ENCODE results near the gene IL3.
"Not testable (repeated sequence)": the region's sequence is repeated elsewhere in the genome, so short reads cannot be mapped to it uniquely, and the experiment has no call there.

The IL3 gene

DNA sequence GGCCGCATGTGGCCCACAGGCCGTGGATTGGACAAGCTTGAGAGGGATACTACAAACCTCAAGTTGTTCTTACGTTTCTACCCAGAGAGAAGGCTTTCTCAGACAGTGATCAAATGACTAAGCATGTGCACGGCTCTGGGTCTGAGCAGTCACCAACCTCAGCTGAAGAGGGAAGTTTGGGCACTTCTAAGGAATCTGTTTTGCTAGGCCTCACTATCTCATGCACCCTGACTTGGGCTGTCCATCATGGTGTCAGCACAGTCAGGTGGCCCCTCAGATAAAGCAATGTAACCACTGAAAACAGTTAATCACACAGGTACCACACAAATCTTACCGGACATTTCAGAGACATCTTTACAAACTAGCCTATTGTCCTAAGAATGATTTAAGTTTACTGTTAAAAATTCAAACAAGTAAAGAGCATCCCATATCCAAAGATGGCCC, 37.7 kb downstream of the IL3 start:
- DNase-seq, result no peak

GRCh38 chr5:132098621-132099020, 38.2 kb downstream of the IL3 start:
- no peak for DNase-seq

- DNase-seq, result peak; percentile 3
Observed at GRCh38 chr5:132099076-132099748, 38.8 kb downstream of the IL3 start.

GRCh38 chr5:132099905-132100304, 39.5 kb downstream of the IL3 start:
- no peak for DNase-seq

- no peak for DNase-seq
Observed at GRCh38 chr5:132100672-132101261, 40.3 kb downstream of the IL3 start.

GRCh38 chr5:132101385-132101880, 41.0 kb downstream of the IL3 start:
- DNase-seq, result no peak

DNA sequence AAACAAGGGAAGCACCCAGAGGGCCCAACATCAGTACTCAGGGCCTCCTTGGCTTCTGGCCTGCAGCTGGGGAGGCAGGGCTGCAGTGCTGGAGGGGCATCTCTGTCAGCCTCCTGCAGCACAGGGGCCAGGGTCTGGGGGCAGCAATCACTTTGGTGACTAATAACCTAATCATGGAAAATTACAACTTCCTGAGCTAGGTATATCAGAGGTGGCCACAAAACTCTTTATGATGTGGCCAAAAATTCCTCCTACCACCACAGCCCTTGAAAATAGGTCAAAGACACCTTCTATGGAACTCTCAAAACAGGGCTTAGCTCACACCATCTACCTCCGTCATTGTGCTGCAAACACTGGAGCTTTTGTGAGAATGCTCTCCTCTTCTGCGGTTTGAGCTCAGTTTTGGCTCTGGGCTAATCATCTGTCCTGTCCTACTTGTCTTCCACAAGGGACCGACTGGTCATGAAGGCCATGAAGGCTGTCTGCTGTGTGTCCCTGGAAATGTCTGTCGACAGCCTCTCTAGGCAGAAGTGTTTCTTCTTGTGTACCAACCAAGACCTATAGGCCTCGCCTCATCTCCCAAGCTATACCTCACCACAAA, 41.7 kb downstream of the IL3 start:
- DNase-seq, result no peak

DNA sequence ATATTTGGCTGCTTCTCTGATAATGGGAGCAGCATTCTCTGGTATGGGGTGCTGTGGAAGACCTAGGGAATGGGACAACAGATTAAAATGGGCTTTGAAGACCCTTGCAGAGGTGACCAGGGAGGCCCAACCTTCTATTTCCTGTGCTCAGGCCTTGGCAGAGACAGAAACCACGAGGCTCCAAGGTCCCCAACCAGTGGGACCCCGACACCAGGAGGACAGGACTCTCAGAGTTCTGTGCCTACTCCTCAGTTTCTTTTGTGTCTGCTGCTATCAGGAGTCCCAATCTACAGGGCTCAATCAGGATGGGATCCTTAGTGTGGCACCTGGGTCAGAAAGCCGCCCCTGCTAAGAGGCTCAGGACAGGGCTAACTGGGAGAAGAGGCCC, 42.5 kb downstream of the IL3 start:
- DNase-seq, result no peak

DNA sequence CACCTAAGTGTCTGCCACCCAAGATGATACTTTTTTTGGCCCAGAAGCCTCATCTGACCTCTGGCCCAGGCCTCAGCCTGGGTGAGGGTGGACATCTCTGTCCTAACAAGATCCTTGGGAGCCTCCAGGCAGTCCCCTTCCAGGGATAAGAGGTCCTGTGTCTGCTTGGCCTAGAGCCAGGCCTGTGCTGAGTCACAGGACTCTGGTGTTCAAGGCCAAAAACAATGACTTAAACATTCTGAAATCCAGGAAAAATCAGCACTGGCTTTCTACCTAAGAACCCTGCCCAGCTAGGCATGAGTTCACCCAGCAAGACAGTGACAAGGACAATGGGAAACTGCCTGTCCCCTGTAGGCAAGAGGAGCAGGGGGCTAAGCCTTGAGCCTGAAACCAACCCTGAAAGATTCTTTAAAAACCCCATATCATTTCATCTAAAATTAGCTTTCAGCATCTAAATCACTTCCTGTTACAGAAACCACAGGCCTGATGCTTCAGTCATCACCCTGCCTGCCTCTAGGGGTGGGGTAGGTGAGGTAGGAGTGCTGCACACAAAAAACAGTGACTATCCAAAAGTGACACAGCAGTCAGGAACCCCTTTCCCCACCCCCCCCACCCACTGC, 43.0 kb downstream of the IL3 start:
- no peak for DNase-seq

- no peak for DNase-seq
Observed at GRCh38 chr5:132103969-132104391, 43.5 kb downstream of the IL3 start.

DNA sequence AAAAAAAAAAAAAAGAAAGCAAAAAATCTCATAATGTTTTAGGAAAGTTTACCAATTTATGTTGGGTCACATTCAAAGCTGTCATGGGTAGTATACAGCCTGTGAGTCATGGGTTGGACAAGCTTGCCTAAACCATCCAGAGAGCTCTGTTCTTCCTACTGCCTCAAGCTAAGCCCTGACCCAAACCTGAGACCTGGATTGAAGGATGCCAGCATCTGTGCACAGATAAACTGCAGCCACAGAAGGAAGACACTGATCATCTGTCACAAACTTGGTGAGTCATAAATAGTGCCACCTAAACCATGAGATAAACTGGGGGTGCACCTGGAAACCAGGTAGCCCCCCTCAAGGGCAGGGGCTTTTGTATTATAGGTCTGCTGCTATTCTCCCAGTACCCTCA, 44.1 kb downstream of the IL3 start:
- no peak for DNase-seq

- no peak for DNase-seq
Observed at GRCh38 chr5:132105688-132106087, 45.2 kb downstream of the IL3 start.

DNA sequence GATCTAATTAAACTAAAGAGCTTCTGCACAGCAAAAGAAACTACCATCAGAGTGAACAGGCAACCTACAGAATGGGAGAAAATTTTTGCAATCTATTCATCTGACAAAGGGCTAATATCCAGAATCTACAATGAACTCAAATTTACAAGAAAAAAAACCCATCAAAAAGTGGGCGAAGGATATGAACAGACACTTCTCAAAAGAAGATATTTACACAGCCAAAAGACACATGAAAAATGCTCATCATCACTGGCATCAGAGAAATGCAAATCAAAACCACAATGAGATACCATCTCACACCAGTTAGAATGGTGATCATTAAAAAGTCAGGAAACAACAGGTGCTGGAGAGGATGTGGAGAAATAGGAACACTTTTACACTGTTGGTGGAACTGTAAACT, 48.0 kb downstream of the IL3 start:
- DNase-seq, result not testable (repeated sequence)

GRCh38 chr5:132108957-132109356, 48.5 kb downstream of the IL3 start:
- DNase-seq, result not testable (repeated sequence)

GRCh38 chr5:132109494-132110053, 49.1 kb downstream of the IL3 start:
- DNase-seq, result no peak

DNA sequence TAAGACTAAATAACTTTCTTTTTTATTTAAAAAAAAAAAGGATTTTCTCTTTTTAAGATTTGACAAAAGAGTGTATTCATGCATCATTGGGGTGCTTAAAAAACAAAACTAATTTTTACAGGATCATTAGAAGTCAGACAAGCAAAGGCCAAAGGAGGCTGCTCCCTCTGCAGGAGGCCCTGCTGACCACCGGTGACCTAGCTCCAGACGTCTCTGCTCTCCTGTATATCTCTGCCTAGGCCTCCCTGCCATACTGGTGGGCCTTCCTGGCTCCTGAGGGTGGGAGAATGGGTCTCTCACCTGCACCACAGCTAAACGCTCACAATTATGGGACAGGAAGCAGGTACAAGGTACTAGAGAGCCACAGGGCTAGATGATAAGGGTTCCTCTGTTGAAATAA, 49.7 kb downstream of the IL3 start:
- DNase-seq, result no peak

- no peak for DNase-seq
Observed at GRCh38 chr5:132110930-132111329, 50.5 kb downstream of the IL3 start.

- DNase-seq, result no peak
Observed at GRCh38 chr5:132112111-132112510, 51.7 kb downstream of the IL3 start.
